ENCODE results near the gene NR5A1.

Gene NR5A1

GRCh38 chr9:124439086-124439485, 68.1 kb downstream of the NR5A1 start:
- DNase-seq, result no peak

- DNase-seq, result no peak
Observed at GRCh38 chr9:124438091-124438490, 69.1 kb downstream of the NR5A1 start.

GRCh38 chr9:124437086-124437485, 70.1 kb downstream of the NR5A1 start:
- DNase-seq, result no peak

GRCh38 chr9:124436320-124436719, 70.9 kb downstream of the NR5A1 start:
- DNase-seq, result no peak

All from effector CD4-positive, alpha-beta T cell (primary cell).